ENCODE measurements around the gene C7orf33.

C7orf33 gene

GRCh38 chr7:148652773-148653172, 62.2 kb downstream of the C7orf33 start:
- TF ChIP-seq CTCF (IDR thresholded peaks at IDR 0.05; ENCODE audit: low read depth, low read length) = no peak
- no peak for DNase-seq (ENCODE audit: extremely low read depth, low read depth)

- DNase-seq (ENCODE audit: extremely low read depth, low read depth) = no peak
Measured at GRCh38 chr7:148657929-148658328, 67.4 kb downstream of the C7orf33 start.

GRCh38 chr7:148661471-148661870, 70.9 kb downstream of the C7orf33 start:
- no peak for DNase-seq (ENCODE audit: extremely low read depth, low read depth)
- no peak for TF ChIP-seq CTCF (IDR thresholded peaks at IDR 0.05; ENCODE audit: low read depth, low read length)

More at GRCh38 chr7:148657929-148658328, 67.4 kb downstream of the C7orf33 start:
- TF ChIP-seq CTCF (IDR thresholded peaks at IDR 0.05; ENCODE audit: low read depth, low read length) = no peak

DNA sequence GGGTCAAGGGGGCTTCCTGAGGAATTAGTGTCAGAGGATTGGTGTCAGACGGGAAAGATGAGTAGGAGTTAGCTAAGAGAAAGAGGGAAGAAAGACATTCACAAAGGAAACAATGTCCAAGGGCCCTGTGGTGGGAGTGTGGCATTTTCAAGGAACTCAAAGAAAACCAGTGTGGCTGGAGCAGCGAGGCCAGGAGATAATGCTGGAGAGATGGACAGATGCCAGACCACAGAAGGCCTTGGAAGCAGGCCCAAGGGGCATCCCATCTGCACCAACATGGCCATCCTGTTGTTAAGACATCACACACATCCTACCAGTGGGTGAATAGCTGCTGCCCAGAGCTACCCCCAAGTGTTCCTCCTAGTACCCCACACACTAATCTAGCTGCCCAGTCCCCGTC, 72.1 kb downstream of the C7orf33 start:
- no peak for TF ChIP-seq CTCF (IDR thresholded peaks at IDR 0.05; ENCODE audit: low read depth, low read length)
- DNase-seq (ENCODE audit: extremely low read depth, low read depth) = no peak

DNA sequence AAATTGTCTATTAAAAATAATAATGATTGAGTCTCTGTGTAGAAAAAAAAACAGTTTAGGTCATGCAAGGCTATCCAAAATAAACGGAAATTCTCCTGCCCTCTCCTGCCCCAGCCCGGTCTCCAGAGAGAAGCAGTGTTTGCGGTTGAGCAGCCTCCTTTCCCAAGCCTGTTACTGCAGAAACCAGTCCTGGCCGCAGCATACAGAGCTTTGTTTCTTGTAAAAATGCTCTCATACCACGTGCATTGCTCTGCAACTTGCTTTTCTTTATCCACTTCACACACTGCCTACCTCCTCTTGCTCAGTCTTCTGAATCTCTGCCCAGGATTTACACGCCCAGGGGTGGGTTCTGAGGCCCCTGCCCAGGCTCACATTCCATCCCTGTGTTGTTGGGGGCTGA, 73.8 kb downstream of the C7orf33 start:
- TF ChIP-seq CTCF (IDR thresholded peaks at IDR 0.05; ENCODE audit: low read depth, low read length) = no peak
- no peak for DNase-seq (ENCODE audit: extremely low read depth, low read depth)

DNA sequence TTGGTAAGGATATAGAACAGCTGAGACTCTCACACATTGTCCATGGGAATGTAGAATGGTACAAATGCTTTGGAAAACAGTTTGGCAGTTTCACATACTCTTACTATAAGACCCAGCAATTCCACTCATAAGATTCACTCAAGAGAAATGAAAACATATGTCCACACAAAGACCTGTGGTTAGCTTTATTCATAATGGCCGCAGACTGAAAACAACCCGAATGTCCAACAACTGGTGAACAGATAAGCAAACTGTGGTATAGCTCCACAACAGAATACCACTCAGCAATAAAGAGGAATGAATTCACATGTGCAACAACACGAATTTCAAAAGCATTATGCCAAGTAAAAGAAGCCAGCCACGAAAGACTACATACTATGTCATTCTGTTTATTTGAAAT, 74.7 kb downstream of the C7orf33 start:
- no peak for DNase-seq (ENCODE audit: extremely low read depth, low read depth)
- TF ChIP-seq CTCF (IDR thresholded peaks at IDR 0.05; ENCODE audit: low read depth, low read length) = no peak

Measured in AG09319 (cell line).